Measurements from ENCODE around the gene SLC5A11.

Gene SLC5A11

DNA sequence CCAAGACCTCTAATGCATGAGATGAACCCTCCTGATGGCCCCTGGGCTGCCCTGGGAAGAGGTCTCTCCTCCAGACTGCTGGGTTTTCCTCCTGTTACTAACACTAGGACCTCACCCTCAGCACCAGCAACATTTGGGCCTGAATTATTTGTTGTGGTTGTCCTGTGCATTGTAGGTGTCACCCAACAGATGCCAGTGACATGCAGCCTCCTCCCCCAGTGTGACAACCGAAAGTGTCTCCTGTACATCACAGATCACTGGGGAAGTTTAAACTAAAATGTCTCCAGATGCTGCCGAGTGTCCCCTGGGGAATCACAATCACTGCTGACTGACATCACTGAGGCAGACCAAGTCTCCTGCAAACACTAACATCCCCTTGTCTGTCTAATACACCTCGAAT is 74.8 kb downstream of the SLC5A11 start:
- Histone ChIP-seq H3K27me3 (ENCODE audit: insufficient read depth, low read length) (no peaks in the 10 kb centered on the region), H3K4me2 (ENCODE audit: low read length) (no peak overlapping the region), H3K18ac (ENCODE audit: low read length) (no peak overlapping the region), H4K12ac (ENCODE audit: low read depth, low read length) (no peak overlapping the region), H4K91ac (ENCODE audit: low read depth, low read length) (no peak overlapping the region), H3K27ac (ENCODE audit: low read depth, low read length) (no peak overlapping the region), H2BK12ac (ENCODE audit: low read length) (no peak overlapping the region), H3K36me3 (ENCODE audit: control insufficient read depth in 1 of 2, insufficient read depth in 2 of 2, low read length in 2 of 2) (peaks cover 23 to 34% of the 10 kb centered on the region in 2 experiments), H3K9ac (ENCODE audit: low read length) (no peak overlapping the region), H3K4me1 (ENCODE audit: control insufficient read depth in 1 of 2, insufficient read depth in 2 of 2, low read length in 2 of 2) (no peaks in the 10 kb centered on the region), H3K79me1 (ENCODE audit: low read length) (no peaks in the 10 kb centered on the region), H2AK5ac (ENCODE audit: low read length) (no peak overlapping the region), H2BK120ac (ENCODE audit: insufficient read depth, low read length, poor library complexity) (no peak overlapping the region), H4K8ac (ENCODE audit: low read depth, low read length) (no peak overlapping the region), H2AFZ (ENCODE audit: insufficient read depth, low read length, poor library complexity) (no peak overlapping the region), H3K4ac (ENCODE audit: low read depth, low read length) (no peak overlapping the region), H2BK5ac (ENCODE audit: low read depth, low read length, poor library complexity) (no peak overlapping the region), H3K14ac (ENCODE audit: low read length) (no peak overlapping the region), H3K4me3 (ENCODE audit: low read depth, low read length) (no peak overlapping the region), H3K23ac (ENCODE audit: low read length) (no peak overlapping the region), H3K79me2 (ENCODE audit: control insufficient read depth, insufficient read depth, low read length, poor library complexity) (no peaks in the 10 kb centered on the region), H3K9me3 (ENCODE audit: insufficient read depth, low read depth, low read length) (peaks cover 4% of the 10 kb centered on the region)
- WGBS (ENCODE audit: extremely low coverage, insufficient coverage, insufficient read length) = no CpG with 5 or more reads among the region's 3 CpGs
- no peak for DNase-seq

DNA sequence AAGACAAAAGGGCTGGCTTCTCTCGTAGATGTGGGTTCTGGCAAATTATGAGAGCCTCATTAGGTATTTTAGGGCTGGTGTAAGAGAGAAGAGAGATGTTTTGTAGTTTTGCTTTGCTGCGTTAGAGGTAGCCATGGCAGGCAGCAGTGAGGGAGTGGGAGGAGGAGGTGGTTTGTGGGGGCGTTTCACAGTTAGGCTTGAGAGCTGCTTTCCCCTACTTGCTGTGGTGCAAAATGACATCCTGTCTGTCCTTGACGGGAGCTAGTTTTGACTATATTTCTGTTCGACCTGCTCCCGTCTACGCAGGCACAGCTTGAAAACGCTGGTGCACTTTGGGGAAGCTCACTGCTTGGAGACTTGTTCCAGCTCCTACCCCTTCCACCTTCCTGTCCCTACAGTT is 75.5 kb downstream of the SLC5A11 start:
- Histone ChIP-seq H4K12ac (ENCODE audit: low read depth, low read length) (no peak overlapping the region), H3K4me2 (ENCODE audit: low read length) (no peak overlapping the region), H3K4ac (ENCODE audit: low read depth, low read length) (no peak overlapping the region), H3K4me3 (ENCODE audit: low read depth, low read length) (no peak overlapping the region), H2AK5ac (ENCODE audit: low read length) (no peak overlapping the region), H3K79me1 (ENCODE audit: low read length) (no peaks in the 10 kb centered on the region), H2AFZ (ENCODE audit: insufficient read depth, low read length, poor library complexity) (no peak overlapping the region), H4K8ac (ENCODE audit: low read depth, low read length) (no peak overlapping the region), H2BK120ac (ENCODE audit: insufficient read depth, low read length, poor library complexity) (no peak overlapping the region), H3K23ac (ENCODE audit: low read length) (no peak overlapping the region), H3K36me3 (ENCODE audit: control insufficient read depth in 1 of 2, insufficient read depth in 2 of 2, low read length in 2 of 2) (peaks cover 23 to 34% of the 10 kb centered on the region in 2 experiments), H3K4me1 (ENCODE audit: control insufficient read depth in 1 of 2, insufficient read depth in 2 of 2, low read length in 2 of 2) (no peaks in the 10 kb centered on the region), H3K14ac (ENCODE audit: low read length) (no peak overlapping the region), H3K9ac (ENCODE audit: low read length) (no peak overlapping the region), H3K27me3 (ENCODE audit: insufficient read depth, low read length) (no peaks in the 10 kb centered on the region), H3K9me3 (ENCODE audit: insufficient read depth, low read depth, low read length) (peaks cover 1% of the 10 kb centered on the region), H2BK5ac (ENCODE audit: low read depth, low read length, poor library complexity) (no peak overlapping the region), H2BK12ac (ENCODE audit: low read length) (no peak overlapping the region), H3K18ac (ENCODE audit: low read length) (no peak overlapping the region), H3K27ac (ENCODE audit: low read depth, low read length) (no peak overlapping the region), H4K91ac (ENCODE audit: low read depth, low read length) (no peak overlapping the region), H3K79me2 (ENCODE audit: control insufficient read depth, insufficient read depth, low read length, poor library complexity) (no peaks in the 10 kb centered on the region)
- DNase-seq = no peak
- no CpG with 5 or more reads among the region's 8 CpGs for WGBS (ENCODE audit: extremely low coverage, insufficient coverage, insufficient read length)

DNA sequence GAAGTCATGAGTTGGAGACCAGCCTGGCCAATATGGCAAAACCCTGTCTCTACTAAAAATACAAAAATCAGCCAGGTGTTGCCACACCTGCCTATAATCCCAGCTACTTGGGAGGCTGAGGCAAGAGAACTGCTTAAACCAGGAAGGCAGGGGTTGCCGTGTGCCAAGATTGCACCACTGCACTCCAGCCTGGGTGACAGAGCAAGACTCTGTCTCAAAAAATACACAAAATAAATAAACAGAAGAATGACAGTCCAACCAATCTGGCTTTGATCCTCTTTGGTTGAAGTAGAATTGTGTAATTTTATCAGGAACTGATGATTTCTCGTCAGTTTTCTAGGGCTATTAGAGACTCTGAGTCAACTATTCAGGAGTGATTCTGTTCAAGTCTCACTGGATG is 79.4 kb downstream of the SLC5A11 start:
- Histone ChIP-seq H3K4me1 (ENCODE audit: control insufficient read depth in 1 of 2, insufficient read depth in 2 of 2, low read length in 2 of 2) (no peaks in the 10 kb centered on the region), H4K91ac (ENCODE audit: low read depth, low read length) (no peak overlapping the region), H2AFZ (ENCODE audit: insufficient read depth, low read length, poor library complexity) (no peak overlapping the region), H3K18ac (ENCODE audit: low read length) (no peak overlapping the region), H3K9me3 (ENCODE audit: insufficient read depth, low read depth, low read length) (no peaks in the 10 kb centered on the region), H2BK120ac (ENCODE audit: insufficient read depth, low read length, poor library complexity) (no peak overlapping the region), H3K4ac (ENCODE audit: low read depth, low read length) (no peak overlapping the region), H3K14ac (ENCODE audit: low read length) (no peak overlapping the region), H3K9ac (ENCODE audit: low read length) (no peak overlapping the region), H3K27me3 (ENCODE audit: insufficient read depth, low read length) (no peaks in the 10 kb centered on the region), H3K23ac (ENCODE audit: low read length) (no peak overlapping the region), H3K79me2 (ENCODE audit: control insufficient read depth, insufficient read depth, low read length, poor library complexity) (no peaks in the 10 kb centered on the region), H2BK5ac (ENCODE audit: low read depth, low read length, poor library complexity) (no peak overlapping the region), H4K8ac (ENCODE audit: low read depth, low read length) (no peak overlapping the region), H2AK5ac (ENCODE audit: low read length) (no peak overlapping the region), H2BK12ac (ENCODE audit: low read length) (no peak overlapping the region), H3K36me3 (ENCODE audit: control insufficient read depth in 1 of 2, insufficient read depth in 2 of 2, low read length in 2 of 2) (peaks cover 4 to 19% of the 10 kb centered on the region in 2 experiments), H3K4me2 (ENCODE audit: low read length) (no peak overlapping the region), H3K27ac (ENCODE audit: low read depth, low read length) (no peak overlapping the region), H3K4me3 (ENCODE audit: low read depth, low read length) (no peak overlapping the region), H4K12ac (ENCODE audit: low read depth, low read length) (no peak overlapping the region), H3K79me1 (ENCODE audit: low read length) (no peaks in the 10 kb centered on the region)
- DNase-seq = no peak
- no CpG with 5 or more reads among the region's 2 CpGs for WGBS (ENCODE audit: extremely low coverage, insufficient coverage, insufficient read length)

DNA sequence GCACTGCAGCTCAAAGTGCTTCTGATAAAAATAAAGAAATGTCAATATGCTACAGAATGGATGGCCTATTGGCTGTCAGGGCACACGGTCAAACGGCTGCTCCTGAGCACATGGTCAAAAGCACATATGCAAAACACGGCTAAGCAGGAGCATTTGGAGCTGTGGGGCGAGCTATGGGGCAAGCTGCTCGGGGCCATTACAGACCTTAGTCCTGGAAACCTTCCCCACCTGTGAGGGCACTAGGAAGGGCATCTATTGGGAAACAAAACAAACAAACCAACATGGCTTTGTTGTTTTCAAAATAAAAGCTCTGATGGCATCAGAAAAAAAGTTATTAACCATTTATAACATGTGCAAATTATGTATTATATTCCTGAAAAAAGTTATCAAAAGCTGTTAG is 83.6 kb downstream of the SLC5A11 start:
- H3K23ac ChIP-seq (ENCODE audit: low read length) = no peak overlapping the region
- no peaks in the 10 kb centered on the region for H3K9me3 ChIP-seq (ENCODE audit: insufficient read depth, low read depth, low read length)
- no CpG with 5 or more reads among the region's 5 CpGs for WGBS (ENCODE audit: extremely low coverage, insufficient coverage, insufficient read length)
- no peak overlapping the region for H3K4me3 ChIP-seq (ENCODE audit: low read depth, low read length)
- no peaks in the 10 kb centered on the region for H3K4me1 ChIP-seq (ENCODE audit: control insufficient read depth in 1 of 2, insufficient read depth in 2 of 2, low read length in 2 of 2)
- H3K14ac ChIP-seq (ENCODE audit: low read length) = no peak overlapping the region
- no peaks in the 10 kb centered on the region for H3K79me2 ChIP-seq (ENCODE audit: control insufficient read depth, insufficient read depth, low read length, poor library complexity)
- H3K9ac ChIP-seq (ENCODE audit: low read length) = no peak overlapping the region
- H2BK120ac ChIP-seq (ENCODE audit: insufficient read depth, low read length, poor library complexity) = no peak overlapping the region
- no peak overlapping the region for H2BK12ac ChIP-seq (ENCODE audit: low read length)
- H3K4ac ChIP-seq (ENCODE audit: low read depth, low read length) = no peak overlapping the region
- DNase-seq = no peak
- no peak overlapping the region for H2AK5ac ChIP-seq (ENCODE audit: low read length)
- H4K91ac ChIP-seq (ENCODE audit: low read depth, low read length) = no peak overlapping the region
- H3K36me3 ChIP-seq (ENCODE audit: control insufficient read depth in 1 of 2, insufficient read depth in 2 of 2, low read length in 2 of 2) = peaks cover 22 to 31% of the 10 kb centered on the region in 2 experiments
- no peaks in the 10 kb centered on the region for H3K27me3 ChIP-seq (ENCODE audit: insufficient read depth, low read length)
- H4K8ac ChIP-seq (ENCODE audit: low read depth, low read length) = no peak overlapping the region
- H3K79me1 ChIP-seq (ENCODE audit: low read length) = no peaks in the 10 kb centered on the region
- no peak overlapping the region for H3K18ac ChIP-seq (ENCODE audit: low read length)
- no peak overlapping the region for H2AFZ ChIP-seq (ENCODE audit: insufficient read depth, low read length, poor library complexity)
- H4K12ac ChIP-seq (ENCODE audit: low read depth, low read length) = no peak overlapping the region
- no peak overlapping the region for H2BK5ac ChIP-seq (ENCODE audit: low read depth, low read length, poor library complexity)
- H3K27ac ChIP-seq (ENCODE audit: low read depth, low read length) = no peak overlapping the region
- no peak overlapping the region for H3K4me2 ChIP-seq (ENCODE audit: low read length)
